ENCODE results near the gene FAXDC2. TPM values are rescaled to one million over a fixed set of nuclear protein-coding genes. Genes with fewer than 3 reads are reported as not detected.

Gene FAXDC2
- total RNA-seq, 2 donors from 2014 or later = 2.3 to 6.2 TPM

GRCh38 chr5:154831451-154831850 is 19.0 kb downstream of the FAXDC2 start:
- Mint-ChIP-seq H3K27ac (no peak overlapping the region), H3K9me3 (no peaks in the 10 kb centered on the region), H3K4me3 (no peak overlapping the region), H3K27me3 (ENCODE audit: insufficient read depth) (no peaks in the 10 kb centered on the region), H3K4me1 (peaks cover 15% of the 10 kb centered on the region), H3K36me3 (ENCODE audit: low read depth) (peaks cover 30% of the 10 kb centered on the region)
- Histone ChIP-seq H3K4me1 (ENCODE audit: control insufficient read depth, insufficient read depth, low read length) (peaks cover 24% of the 10 kb centered on the region), H3K9me3 (ENCODE audit: control insufficient read depth, low read length) (no peaks in the 10 kb centered on the region), H3K27ac (ENCODE audit: low read depth, low read length) (no peak overlapping the region), H3K4me3 (ENCODE audit: low read length) (no peak overlapping the region), H3K27me3 (ENCODE audit: control insufficient read depth, insufficient read depth, low read length, poor library complexity, severe bottlenecking) (no peaks in the 10 kb centered on the region), H3K9ac (ENCODE audit: extremely low read depth, low read length, poor library complexity, severe bottlenecking) (no peak overlapping the region), H3K36me3 (ENCODE audit: control insufficient read depth, insufficient read depth, low read length) (peaks cover 21% of the 10 kb centered on the region)
- TF ChIP-seq CTCF (conservative IDR thresholded peaks at IDR 0.05) = no peak
- DNase-seq = no peak
- WGBS, 2 experiments (ENCODE audit: insufficient coverage in 1 of 2, insufficient read length in 1 of 2) = 93 to 97% methylated on average over 6 to 7 of the region's 7 CpGs

- H3K9ac ChIP-seq (ENCODE audit: extremely low read depth, low read length, poor library complexity, severe bottlenecking) = no peak overlapping the region
- H3K36me3 ChIP-seq (ENCODE audit: control insufficient read depth, insufficient read depth, low read length) = peaks cover 21% of the 10 kb centered on the region
- no peak overlapping the region for H3K27ac ChIP-seq (ENCODE audit: low read depth, low read length)
- H3K36me3 Mint-ChIP-seq (ENCODE audit: low read depth) = peaks cover 34% of the 10 kb centered on the region
- H3K4me1 ChIP-seq (ENCODE audit: control insufficient read depth, insufficient read depth, low read length) = peaks cover 24% of the 10 kb centered on the region
- H3K4me3 ChIP-seq (ENCODE audit: low read length) = no peak overlapping the region
- no peak overlapping the region for H3K4me3 Mint-ChIP-seq
- no peaks in the 10 kb centered on the region for H3K9me3 ChIP-seq (ENCODE audit: control insufficient read depth, low read length)
- H3K27me3 Mint-ChIP-seq (ENCODE audit: insufficient read depth) = no peaks in the 10 kb centered on the region
- no peak overlapping the region for H3K27ac Mint-ChIP-seq
- no peak for DNase-seq
- WGBS, 2 experiments (ENCODE audit: insufficient coverage in 1 of 2, insufficient read length in 1 of 2) = 94 to 95% methylated on average over 4 of the region's 4 CpGs
- peaks cover 15% of the 10 kb centered on the region for H3K4me1 Mint-ChIP-seq
- no peaks in the 10 kb centered on the region for H3K9me3 Mint-ChIP-seq
- no peak for TF ChIP-seq CTCF (conservative IDR thresholded peaks at IDR 0.05)
- no peaks in the 10 kb centered on the region for H3K27me3 ChIP-seq (ENCODE audit: control insufficient read depth, insufficient read depth, low read length, poor library complexity, severe bottlenecking)
Observed at GRCh38 chr5:154830596-154830995, 19.8 kb downstream of the FAXDC2 start.

DNA sequence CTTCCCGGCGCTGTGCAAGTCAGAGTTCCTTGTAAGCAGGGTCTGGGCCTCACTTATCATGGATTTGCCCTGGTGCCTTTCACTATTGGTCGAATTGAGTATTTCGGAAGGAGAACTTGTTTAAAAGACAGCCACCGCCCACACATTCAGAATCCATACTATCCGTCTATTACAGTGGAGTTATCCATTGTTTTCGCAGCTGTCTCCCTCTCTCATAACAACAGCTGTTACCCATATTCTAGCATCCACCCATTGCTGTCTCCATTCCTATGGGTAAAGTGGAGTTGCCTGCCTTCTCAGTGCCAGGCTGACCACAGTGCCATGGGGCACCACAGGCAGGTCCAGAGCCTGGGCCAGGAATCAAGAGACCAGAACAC is 20.2 kb downstream of the FAXDC2 start:
- WGBS, 2 experiments (ENCODE audit: insufficient coverage in 1 of 2, insufficient read length in 1 of 2) = 96 to 98% methylated on average over 6 to 7 of the region's 7 CpGs
- Histone ChIP-seq H3K27me3 (ENCODE audit: control insufficient read depth, insufficient read depth, low read length, poor library complexity, severe bottlenecking) (no peaks in the 10 kb centered on the region), H3K4me1 (ENCODE audit: control insufficient read depth, insufficient read depth, low read length) (peaks cover 22% of the 10 kb centered on the region), H3K4me3 (ENCODE audit: low read length) (no peak overlapping the region), H3K9ac (ENCODE audit: extremely low read depth, low read length, poor library complexity, severe bottlenecking) (no peak overlapping the region), H3K9me3 (ENCODE audit: control insufficient read depth, low read length) (no peaks in the 10 kb centered on the region), H3K36me3 (ENCODE audit: control insufficient read depth, insufficient read depth, low read length) (peaks cover 21% of the 10 kb centered on the region), H3K27ac (ENCODE audit: low read depth, low read length) (no peak overlapping the region)
- TF ChIP-seq CTCF (conservative IDR thresholded peaks at IDR 0.05) = no peak
- H3K36me3 Mint-ChIP-seq (ENCODE audit: low read depth) = peaks cover 35% of the 10 kb centered on the region
- peaks cover 15% of the 10 kb centered on the region for H3K4me1 Mint-ChIP-seq
- no peak for DNase-seq
- H3K27ac Mint-ChIP-seq = no peak overlapping the region
- no peaks in the 10 kb centered on the region for H3K9me3 Mint-ChIP-seq
- H3K27me3 Mint-ChIP-seq (ENCODE audit: insufficient read depth) = no peaks in the 10 kb centered on the region
- H3K4me3 Mint-ChIP-seq = no peak overlapping the region

Measured in endodermal cell (in vitro differentiated cells).